ENCODE results near the gene RNF5.

GRCh38 chr6:32215617-32216016, 37.4 kb downstream of the RNF5 start:
- no peak for TF ChIP-seq POLR2A (IDR thresholded peaks at IDR 0.05)
- no peak for TF ChIP-seq POLR2AphosphoS5 (IDR thresholded peaks at IDR 0.05)
- TF ChIP-seq CTCF (IDR thresholded peaks at IDR 0.05) = no peak
